GM23338 (cell line): ENCODE results near the gene ZNF19. TPM values are rescaled to one million over a fixed set of nuclear protein-coding genes. Genes with fewer than 3 reads are reported as not detected.

Experiments used
- ATAC-seq: fragments of 200-7000 bp; cut with Tn5 transposase; 3 replicates; pipeline ENCODE4 v1.9.1; 2020
- DNase-seq: peaks from one replicate; pipeline ENCODE4 v3.0.0-alpha.2; 2015; ENCODE audit warnings: low spot score
- H2AFZ ChIP-seq: fragments of 200-600 bp; sonication (generic); 2 replicates; pipeline ENCODE4 v1.8.0; 2016; ENCODE audit warnings: antibody characterized with exemption, mild to moderate bottlenecking, moderate library complexity
- H3F3A ChIP-seq: fragments of 200-600 bp; sonication (generic); replicated peaks from 2 replicates; pipeline ENCODE4 v1.8.0; 2017; ENCODE audit warnings: antibody characterized with exemption, mixed run types, low read depth
- H3K27ac ChIP-seq: fragments of 200-600 bp; sonication (generic); 2 replicates; pipeline ENCODE4 v1.6.1; 2016; ENCODE audit warnings: low read depth
- H3K27me3 ChIP-seq: fragments of 200-600 bp; sonication (generic); 2 replicates; pipeline ENCODE4 v1.8.0; 2016; ENCODE audit warnings: mild to moderate bottlenecking, mixed run types, moderate library complexity; ENCODE audit not compliant: insufficient read depth
- H3K36me3 ChIP-seq: fragments of 200-600 bp; sonication (generic); 2 replicates; pipeline ENCODE4 v1.8.0; 2016; ENCODE audit warnings: mild to moderate bottlenecking; ENCODE audit not compliant: insufficient read depth
- H3K4me1 ChIP-seq: fragments of 200-600 bp; sonication (generic); 2 replicates; pipeline ENCODE4 v1.8.0; 2016; ENCODE audit warnings: mild to moderate bottlenecking, moderate library complexity; ENCODE audit not compliant: insufficient read depth
- H3K4me2 ChIP-seq: fragments of 200-600 bp; sonication (generic); 2 replicates; pipeline ENCODE4 v1.7.1; 2017; ENCODE audit warnings: mixed run types
- H3K4me3 ChIP-seq: fragments of 200-600 bp; sonication (generic); 2 replicates; pipeline ENCODE4 v1.6.1; 2016; ENCODE audit warnings: mixed run types
- H3K79me2 ChIP-seq: fragments of 200-600 bp; sonication (generic); replicated peaks from 2 replicates; pipeline ENCODE4 v1.8.0; 2017; ENCODE audit warnings: mild to moderate bottlenecking; ENCODE audit not compliant: insufficient read depth
- H3K9me2 ChIP-seq: fragments of 200-600 bp; sonication (generic); 2 replicates; pipeline ENCODE4 v1.8.0; 2017; ENCODE audit not compliant: insufficient read depth
- H4K20me1 ChIP-seq: fragments of 200-600 bp; sonication (generic); replicated peaks from 2 replicates; pipeline ENCODE4 v1.8.0; 2017; ENCODE audit warnings: mild to moderate bottlenecking; ENCODE audit not compliant: insufficient read depth
- H3K27ac Mint-ChIP-seq: 2 replicates; pipeline ENCODE4 v1.8.0; 2020; ENCODE audit warnings: inconsistent platforms, mild to moderate bottlenecking, moderate library complexity, mixed read lengths
- H3K27me3 Mint-ChIP-seq: 3 replicates; pipeline ENCODE4 v1.8.0; 2022; ENCODE audit warnings: low read depth, mild to moderate bottlenecking, moderate library complexity, mixed read lengths, inconsistent platforms; ENCODE audit not compliant: insufficient read depth, poor library complexity
- H3K36me3 Mint-ChIP-seq: 3 replicates; pipeline ENCODE4 v1.8.0; 2021; ENCODE audit warnings: low read depth, mild to moderate bottlenecking, inconsistent platforms, moderate library complexity, mixed read lengths
- H3K4me1 Mint-ChIP-seq: 3 replicates; pipeline ENCODE4 v1.8.0; 2020; ENCODE audit warnings: mild to moderate bottlenecking, inconsistent platforms, mixed read lengths
- H3K4me3 Mint-ChIP-seq: 3 replicates; pipeline ENCODE4 v1.8.0; 2021; ENCODE audit warnings: moderate library complexity, mild to moderate bottlenecking, inconsistent platforms, mixed read lengths
- H3K9me3 Mint-ChIP-seq: 3 replicates; pipeline ENCODE4 v1.8.0; 2020; ENCODE audit warnings: moderate library complexity, mild to moderate bottlenecking, inconsistent platforms, mixed read lengths
- CREB1 ChIP-seq: fragments of 250-450 bp; sonication (Bioruptor Pico); IDR thresholded peaks from 2 replicates; pipeline ENCODE4 v1.5.0; 2020; ENCODE audit warnings: low read depth, mild to moderate bottlenecking, moderate library complexity
- CTCF ChIP-seq, 2 experiments: fragments of 200-600 bp in 1 of 2; sonication (generic) in 1 of 2; conservative IDR thresholded peaks; 2 replicates each; pipeline versions ENCODE4 v1.5.1 to v1.6.1; 2016 to 2017; ENCODE audit warnings: antibody characterized with exemption in 2 of 2, low read depth in 2 of 2, mild to moderate bottlenecking in 2 of 2, moderate library complexity in 1 of 2
- EZH2 ChIP-seq: fragments of 200-600 bp; sonication (generic); IDR thresholded peaks from one replicate; pipeline ENCODE4 v1.8.0; 2017; ENCODE audit warnings: antibody characterized with exemption, mild to moderate bottlenecking, low read depth; ENCODE audit not compliant: unreplicated experiment
- JUNB ChIP-seq: IDR thresholded peaks from one replicate; pipeline ENCODE4 v1.6.1; 2016; ENCODE audit warnings: antibody characterized with exemption; ENCODE audit not compliant: unreplicated experiment
- NANOG ChIP-seq: IDR thresholded peaks from 2 replicates; pipeline ENCODE4 v1.6.1; 2016; ENCODE audit warnings: antibody characterized with exemption, borderline replicate concordance
- POLR2AphosphoS5 ChIP-seq: IDR thresholded peaks from 2 replicates; pipeline ENCODE4 v1.6.1; 2016; ENCODE audit warnings: antibody characterized with exemption, low read depth
- REST ChIP-seq: IDR thresholded peaks from one replicate; pipeline ENCODE4 v1.6.1; 2018; ENCODE audit warnings: antibody characterized with exemption; ENCODE audit not compliant: unreplicated experiment
- STAT1 ChIP-seq: IDR thresholded peaks from one replicate; pipeline ENCODE4 v1.6.1; 2016; ENCODE audit warnings: antibody characterized with exemption; ENCODE audit not compliant: unreplicated experiment
- ZNF114 ChIP-seq: fragments of 250-450 bp; sonication (Bioruptor Pico); IDR thresholded peaks from 2 replicates; pipeline ENCODE4 v1.5.0; 2020; ENCODE audit warnings: mild to moderate bottlenecking, moderate library complexity
- ZNF331 ChIP-seq: fragments of 250-450 bp; sonication (Bioruptor Pico); IDR thresholded peaks from 2 replicates; pipeline ENCODE4 v1.5.0; 2020; ENCODE audit warnings: low read depth, mild to moderate bottlenecking, moderate library complexity
- ZNF462 ChIP-seq: fragments of 250-450 bp; sonication (Bioruptor Pico); IDR thresholded peaks from 2 replicates; pipeline ENCODE4 v1.5.0; 2020; ENCODE audit warnings: mild to moderate bottlenecking, moderate library complexity
- polyA plus RNA-seq: library from polyadenylated mRNA; unstranded; fragments of >200 nt; fragmentation: Nextera tagmentation; extraction: Ambion mirVana; gene quantifications from 2 replicates; pipeline ENCODE4 v1.2.1, GENCODE V29; 2016
- total RNA-seq: library from RNA; depleted of rRNA; stranded (reverse); fragments of >200 nt; shearing (Covaris generic); gene quantifications from 2 replicates; pipeline ENCODE4 v1.2.3, GENCODE V29; 2014
- TF ChIP-seq, protein P1 (sequence below): IDR thresholded peaks from 2 replicates; pipeline ENCODE4 v1.6.1; 2016; ENCODE audit warnings: antibody characterized with exemption

ZNF19 gene
- total and polyA plus RNA-seq, 2 experiments from 2014 or later, result 1.0 to 4.8 TPM

GRCh38 chr16:71448274-71448866 lies 40.8 kb downstream of the ZNF19 start:
- no peak for ATAC-seq
- no peak overlapping the region for H3K4me3 Mint-ChIP-seq
- H3K27ac Mint-ChIP-seq, result no peak overlapping the region
- Histone ChIP-seq H3K79me2 (no peaks in the 10 kb centered on the region), H3K4me1 (no peaks in the 10 kb centered on the region), H3K4me2 (no peak overlapping the region), H3K36me3 (peaks cover 48% of the 10 kb centered on the region), H3K4me3 (no peak overlapping the region; the same call in 1 of the 2 replicates), H3K27ac (no peak overlapping the region), H3K9me2 (0 out of 2 replicates have a peak, but pooled peaks cover 5% of the 10 kb centered on the region), H3F3A (no peaks in the 10 kb centered on the region), H2AFZ (no peak overlapping the region), H4K20me1 (no peaks in the 10 kb centered on the region), H3K27me3 (no peaks in the 10 kb centered on the region)
- peaks cover 99% of the 10 kb centered on the region for H3K9me3 Mint-ChIP-seq
- peaks cover 75% of the 10 kb centered on the region for H3K36me3 Mint-ChIP-seq
- H3K4me1 Mint-ChIP-seq, result no peaks in the 10 kb centered on the region
- no peak for TF ChIP-seq POLR2AphosphoS5
- TF ChIP-seq CTCF (conservative IDR thresholded peaks at IDR 0.05; ENCODE audit: low read depth in 2 of 2), result no peak
- no peak for TF ChIP-seq CREB1 (CRISPR knock-in tag)
- no peak for TF ChIP-seq JUNB
- no peak for TF ChIP-seq ZNF462 (CRISPR knock-in tag)
- no peak for TF ChIP-seq ZNF331
- TF ChIP-seq NANOG, result no peak
- no peak for TF ChIP-seq EZH2
- TF ChIP-seq ZNF114, result no peak
- TF ChIP-seq, protein P1, sequence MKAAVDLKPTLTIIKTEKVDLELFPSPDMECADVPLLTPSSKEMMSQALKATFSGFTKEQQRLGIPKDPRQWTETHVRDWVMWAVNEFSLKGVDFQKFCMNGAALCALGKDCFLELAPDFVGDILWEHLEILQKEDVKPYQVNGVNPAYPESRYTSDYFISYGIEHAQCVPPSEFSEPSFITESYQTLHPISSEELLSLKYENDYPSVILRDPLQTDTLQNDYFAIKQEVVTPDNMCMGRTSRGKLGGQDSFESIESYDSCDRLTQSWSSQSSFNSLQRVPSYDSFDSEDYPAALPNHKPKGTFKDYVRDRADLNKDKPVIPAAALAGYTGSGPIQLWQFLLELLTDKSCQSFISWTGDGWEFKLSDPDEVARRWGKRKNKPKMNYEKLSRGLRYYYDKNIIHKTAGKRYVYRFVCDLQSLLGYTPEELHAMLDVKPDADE, result no peak
- no peak for TF ChIP-seq REST
- no peak for TF ChIP-seq STAT1
- no peak for DNase-seq
- no peaks in the 10 kb centered on the region for H3K27me3 Mint-ChIP-seq
